OCI-LY1 (cell line): ENCODE data around the gene FOS.

Experiments used
- EZH2 ChIP-seq: fragments of 200-600 bp; sonication (generic), shearing (Covaris generic); IDR thresholded peaks from 2 replicates; pipeline ENCODE4 v1.8.0; 2017; ENCODE audit warnings: borderline replicate concordance, mixed run types, mild to moderate bottlenecking, antibody characterized with exemption, low read length, moderate library complexity, mixed read lengths
- TF ChIP-seq, protein P1 (sequence below): fragments of 200-600 bp; sonication (generic), shearing (Covaris generic); IDR thresholded peaks from 2 replicates; pipeline ENCODE4 v1.5.1; 2017; ENCODE audit warnings: mild to moderate bottlenecking, antibody characterized with exemption, low read length, moderate library complexity, mixed read lengths

DNA sequence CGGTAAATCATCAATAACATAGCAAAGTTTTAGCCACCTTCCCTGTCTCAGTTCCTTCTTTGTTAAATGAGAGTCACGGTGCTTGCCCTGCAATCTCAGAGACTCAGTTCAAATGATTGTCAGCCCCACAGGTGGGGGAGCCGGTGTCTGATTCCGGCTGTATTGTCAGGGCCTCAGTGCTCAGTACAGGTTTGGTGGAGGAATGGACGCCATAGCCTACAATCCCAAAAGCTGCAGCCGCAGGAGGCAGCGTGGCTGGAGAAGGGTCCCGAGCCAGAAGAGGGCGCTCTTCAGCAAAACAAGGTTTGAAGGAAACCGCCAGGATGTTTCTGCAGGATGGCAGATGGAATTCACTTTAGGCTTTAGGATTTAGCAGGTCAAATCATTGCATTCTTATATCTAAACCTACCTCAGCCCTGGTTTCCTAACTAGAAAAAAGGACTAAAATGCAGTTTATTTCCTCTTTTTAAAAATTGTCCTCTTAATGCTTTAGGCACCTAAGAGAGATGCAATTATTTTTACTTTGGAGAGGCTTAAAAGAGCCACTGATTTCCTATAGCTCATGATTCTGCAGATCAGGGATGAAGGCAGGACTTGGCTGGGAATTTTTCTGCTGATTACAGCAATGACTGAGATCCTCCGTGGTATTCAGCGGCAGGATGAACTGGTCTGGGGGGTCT, 29.2 kb downstream of the FOS start:
- TF ChIP-seq, protein P1, sequence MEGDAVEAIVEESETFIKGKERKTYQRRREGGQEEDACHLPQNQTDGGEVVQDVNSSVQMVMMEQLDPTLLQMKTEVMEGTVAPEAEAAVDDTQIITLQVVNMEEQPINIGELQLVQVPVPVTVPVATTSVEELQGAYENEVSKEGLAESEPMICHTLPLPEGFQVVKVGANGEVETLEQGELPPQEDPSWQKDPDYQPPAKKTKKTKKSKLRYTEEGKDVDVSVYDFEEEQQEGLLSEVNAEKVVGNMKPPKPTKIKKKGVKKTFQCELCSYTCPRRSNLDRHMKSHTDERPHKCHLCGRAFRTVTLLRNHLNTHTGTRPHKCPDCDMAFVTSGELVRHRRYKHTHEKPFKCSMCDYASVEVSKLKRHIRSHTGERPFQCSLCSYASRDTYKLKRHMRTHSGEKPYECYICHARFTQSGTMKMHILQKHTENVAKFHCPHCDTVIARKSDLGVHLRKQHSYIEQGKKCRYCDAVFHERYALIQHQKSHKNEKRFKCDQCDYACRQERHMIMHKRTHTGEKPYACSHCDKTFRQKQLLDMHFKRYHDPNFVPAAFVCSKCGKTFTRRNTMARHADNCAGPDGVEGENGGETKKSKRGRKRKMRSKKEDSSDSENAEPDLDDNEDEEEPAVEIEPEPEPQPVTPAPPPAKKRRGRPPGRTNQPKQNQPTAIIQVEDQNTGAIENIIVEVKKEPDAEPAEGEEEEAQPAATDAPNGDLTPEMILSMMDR = peak; percentile 95
- no peak for TF ChIP-seq EZH2
